Measurements from ENCODE around the gene GNAO1.

GNAO1 gene

GRCh38 chr16:56345406-56346050 is 154.2 kb downstream of the GNAO1 start:
- no peak for DNase-seq

GRCh38 chr16:56346131-56346890 is 155.0 kb downstream of the GNAO1 start:
- DNase-seq: no peak

GRCh38 chr16:56347166-56347565 is 155.9 kb downstream of the GNAO1 start:
- no peak for DNase-seq

GRCh38 chr16:56347670-56348069 is 156.4 kb downstream of the GNAO1 start:
- DNase-seq: no peak

- no peak for DNase-seq
Measured at GRCh38 chr16:56348168-56349085, 157.1 kb downstream of the GNAO1 start.

- DNase-seq: no peak
Measured at GRCh38 chr16:56349086-56349415, 157.8 kb downstream of the GNAO1 start.

- no peak for DNase-seq
Measured at GRCh38 chr16:56349711-56350161, 158.4 kb downstream of the GNAO1 start.

GRCh38 chr16:56350491-56351405 is 159.5 kb downstream of the GNAO1 start:
- DNase-seq: no peak

- DNase-seq: no peak
Measured at GRCh38 chr16:56351481-56351880, 160.2 kb downstream of the GNAO1 start.

- DNase-seq: no peak
Measured at GRCh38 chr16:56352351-56353053, 161.2 kb downstream of the GNAO1 start.

- no peak for DNase-seq
Measured at GRCh38 chr16:56353054-56353921, 162.0 kb downstream of the GNAO1 start.

GRCh38 chr16:56354016-56354415 is 162.7 kb downstream of the GNAO1 start:
- DNase-seq: no peak

GRCh38 chr16:56354746-56355145 is 163.5 kb downstream of the GNAO1 start:
- DNase-seq: no peak

- no peak for DNase-seq
Measured at GRCh38 chr16:56355221-56355620, 163.9 kb downstream of the GNAO1 start.

- no peak for DNase-seq
Measured at GRCh38 chr16:56355786-56356275, 164.5 kb downstream of the GNAO1 start.

GRCh38 chr16:56356276-56357240 is 165.3 kb downstream of the GNAO1 start:
- DNase-seq: peak in 45 of 56 donors; percentile 25 to 82 (median 54)

- no peak for DNase-seq
Measured at GRCh38 chr16:56357241-56357764, 166.0 kb downstream of the GNAO1 start.
